A673 (cell line): Measurements from ENCODE around the gene GAK.

Experiments
- EZH2 ChIP-seq: fragments of 200-600 bp; sonication (generic); IDR thresholded peaks from 2 replicates; pipeline ENCODE4 v1.6.1; 2017; ENCODE audit warnings: borderline replicate concordance, low read depth, mild to moderate bottlenecking, mixed read lengths, antibody characterized with exemption, low read length; ENCODE audit not compliant: poor library complexity, severe bottlenecking
- TF ChIP-seq, protein P1 (sequence below): fragments of 300-800, 200-600 bp; sonication (generic); conservative IDR thresholded peaks from 2 replicates; pipeline ENCODE4 v1.5.1; 2017; ENCODE audit warnings: low read depth, mild to moderate bottlenecking, antibody characterized with exemption, low read length, moderate library complexity, mixed read lengths

DNA sequence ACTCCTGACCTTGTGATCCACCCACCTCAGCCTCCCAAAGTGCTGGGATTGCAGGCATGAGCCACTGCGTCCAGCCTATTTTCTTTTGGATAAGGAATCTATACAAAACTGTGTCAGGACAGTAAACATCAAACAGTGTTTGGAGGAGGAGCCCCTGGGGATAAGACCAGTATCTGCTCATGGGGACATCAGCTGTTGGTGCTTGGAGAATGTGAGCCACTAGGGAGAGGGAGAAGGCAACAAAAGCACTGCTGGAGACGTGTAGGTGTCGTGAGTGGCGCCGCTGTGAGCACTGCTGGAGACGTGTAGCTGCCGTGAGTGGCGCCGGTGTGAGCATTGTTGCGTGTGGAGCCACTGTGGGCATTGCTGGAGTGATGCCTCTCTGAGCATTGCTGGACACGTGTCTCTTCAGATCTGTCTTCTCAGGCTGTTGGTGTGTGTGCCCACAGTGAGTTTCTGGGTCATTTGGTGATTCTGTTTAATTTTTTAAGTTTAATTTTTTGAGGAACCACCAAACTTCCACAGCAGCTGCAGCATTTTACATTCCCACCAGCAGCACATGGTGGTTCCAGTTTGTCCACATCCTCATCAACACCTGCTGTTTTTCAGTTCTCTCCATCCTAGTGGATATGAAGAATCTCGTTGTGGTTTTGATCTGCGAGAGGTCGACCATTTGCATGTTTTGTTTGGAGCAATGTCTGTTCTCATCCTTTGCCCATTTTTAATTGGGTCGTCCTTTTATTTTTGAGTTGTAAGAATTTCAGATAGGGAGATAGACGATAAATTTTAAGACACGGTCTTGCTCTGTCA lies 22.3 kb upstream of the GAK start:
- TF ChIP-seq, protein P1, sequence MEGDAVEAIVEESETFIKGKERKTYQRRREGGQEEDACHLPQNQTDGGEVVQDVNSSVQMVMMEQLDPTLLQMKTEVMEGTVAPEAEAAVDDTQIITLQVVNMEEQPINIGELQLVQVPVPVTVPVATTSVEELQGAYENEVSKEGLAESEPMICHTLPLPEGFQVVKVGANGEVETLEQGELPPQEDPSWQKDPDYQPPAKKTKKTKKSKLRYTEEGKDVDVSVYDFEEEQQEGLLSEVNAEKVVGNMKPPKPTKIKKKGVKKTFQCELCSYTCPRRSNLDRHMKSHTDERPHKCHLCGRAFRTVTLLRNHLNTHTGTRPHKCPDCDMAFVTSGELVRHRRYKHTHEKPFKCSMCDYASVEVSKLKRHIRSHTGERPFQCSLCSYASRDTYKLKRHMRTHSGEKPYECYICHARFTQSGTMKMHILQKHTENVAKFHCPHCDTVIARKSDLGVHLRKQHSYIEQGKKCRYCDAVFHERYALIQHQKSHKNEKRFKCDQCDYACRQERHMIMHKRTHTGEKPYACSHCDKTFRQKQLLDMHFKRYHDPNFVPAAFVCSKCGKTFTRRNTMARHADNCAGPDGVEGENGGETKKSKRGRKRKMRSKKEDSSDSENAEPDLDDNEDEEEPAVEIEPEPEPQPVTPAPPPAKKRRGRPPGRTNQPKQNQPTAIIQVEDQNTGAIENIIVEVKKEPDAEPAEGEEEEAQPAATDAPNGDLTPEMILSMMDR, result no peak
- no peak for TF ChIP-seq EZH2
